T-helper 9 cell (primary cell): ENCODE measurements around the gene RYR1.

Experiments
- DNase-seq: peaks from one replicate; pipeline ENCODE4 v3.0.0-alpha.2; 2020

RYR1 gene

GRCh38 chr19:38429055-38429810 lies 4.3 kb upstream of the RYR1 start:
- DNase-seq, result no peak

GRCh38 chr19:38429811-38430156 lies 3.7 kb upstream of the RYR1 start:
- DNase-seq, result no peak

- no peak for DNase-seq
These were observed 2.6 kb upstream of the RYR1 start for GRCh38 chr19:38430931-38431330.

GRCh38 chr19:38434549-38435051 lies 1.1 kb downstream of the RYR1 start:
- no peak for DNase-seq

- no peak for DNase-seq
These were observed 3.8 kb downstream of the RYR1 start for GRCh38 chr19:38437295-38437694.

- DNase-seq, result no peak
These were observed 4.4 kb downstream of the RYR1 start for GRCh38 chr19:38437917-38438316.

- no peak for DNase-seq
These were observed 7.1 kb downstream of the RYR1 start for GRCh38 chr19:38440592-38440991.

GRCh38 chr19:38441657-38442348 lies 8.3 kb downstream of the RYR1 start:
- no peak for DNase-seq

- no peak for DNase-seq
These were observed 9.2 kb downstream of the RYR1 start for GRCh38 chr19:38442736-38443135.

- DNase-seq, result no peak
These were observed 10.0 kb downstream of the RYR1 start for GRCh38 chr19:38443458-38443999.

GRCh38 chr19:38444026-38444425 lies 10.5 kb downstream of the RYR1 start:
- no peak for DNase-seq

- DNase-seq, result no peak
These were observed 11.9 kb downstream of the RYR1 start for GRCh38 chr19:38445362-38445761.

GRCh38 chr19:38448225-38448624 lies 14.7 kb downstream of the RYR1 start:
- no peak for DNase-seq

- no peak for DNase-seq
These were observed 16.0 kb downstream of the RYR1 start for GRCh38 chr19:38449518-38449917.

GRCh38 chr19:38451036-38451435 lies 17.5 kb downstream of the RYR1 start:
- DNase-seq, result no peak

- no peak for DNase-seq
These were observed 18.1 kb downstream of the RYR1 start for GRCh38 chr19:38451629-38452028.

- DNase-seq, result no peak
These were observed 19.2 kb downstream of the RYR1 start for GRCh38 chr19:38452430-38453366.

- DNase-seq, result no peak
These were observed 20.1 kb downstream of the RYR1 start for GRCh38 chr19:38453596-38453995.

GRCh38 chr19:38455031-38455430 lies 21.5 kb downstream of the RYR1 start:
- DNase-seq, result no peak

- DNase-seq, result no peak
These were observed 23.7 kb downstream of the RYR1 start for GRCh38 chr19:38457202-38457601.

GRCh38 chr19:38457690-38458405 lies 24.4 kb downstream of the RYR1 start:
- DNase-seq, result no peak

- DNase-seq, result no peak
These were observed 25.5 kb downstream of the RYR1 start for GRCh38 chr19:38458991-38459390.
